Muscle of leg (tissue), 11 donors: ENCODE results near the gene GRAP2. TPM values are rescaled to one million over a fixed set of nuclear protein-coding genes. Genes with fewer than 3 reads are reported as not detected.

Experiments
- DNase-seq: peaks from one replicate; pipeline ENCODE4 v3.0.0; 2013
- H3K27ac ChIP-seq: one replicate; pipeline ENCODE4 v1.5.1; 2013; ENCODE audit warnings: mild to moderate bottlenecking, low read length, control low read depth
- H3K27me3 ChIP-seq: one replicate; pipeline ENCODE4 v1.6.1; 2013; ENCODE audit warnings: low read length; ENCODE audit not compliant: control insufficient read depth, insufficient read depth
- H3K36me3 ChIP-seq: one replicate; pipeline ENCODE4 v1.6.1; 2013; ENCODE audit warnings: low read length; ENCODE audit not compliant: control insufficient read depth, insufficient read depth
- H3K4me1 ChIP-seq: one replicate; pipeline ENCODE4 v1.6.1; 2013; ENCODE audit warnings: low read length; ENCODE audit not compliant: control insufficient read depth, insufficient read depth
- H3K4me3 ChIP-seq: one replicate; pipeline ENCODE4 v1.5.1; 2013; ENCODE audit warnings: low read length, control low read depth
- H3K9me3 ChIP-seq: replicated peaks from 2 replicates; pipeline ENCODE4 v1.6.1; 2013; ENCODE audit warnings: low read depth, low read length; ENCODE audit not compliant: control insufficient read depth
- WGBS: methylation state at CpG from one replicate; pipeline ENCODE4 v1.1.5; 2013; ENCODE audit warnings: missing lambda C conversion rate; ENCODE audit not compliant: insufficient coverage; 5-methylcytosine and 5-hydroxymethylcytosine counted together
- polyA plus RNA-seq, 8 donors: library from polyadenylated mRNA; unstranded; fragments of 120-200 nt; gene quantifications; one replicate each; pipeline versions ENCODE4 v1.2.1 to v1.2.3, GENCODE V29; 2013; ENCODE audit warnings: inconsistent platforms in 1 of 8, low replicate concordance in 1 of 8; ENCODE audit not compliant: insufficient read length in 8 of 8, insufficient read depth in 1 of 8
- total RNA-seq: library from RNA; stranded (reverse); fragments of 120-200 nt; gene quantifications from one replicate; pipeline ENCODE4 v1.2.4, GENCODE V29; 2013

Gene GRAP2
- total and polyA plus RNA-seq, 9 donors, result 0.40 to 0.80 (median 0.68) TPM

- H3K36me3 ChIP-seq, result no peaks in the 10 kb centered on the region
Measured at GRCh38 chr22:39924286-39924685, 23.4 kb downstream of the GRAP2 start.

GRCh38 chr22:39925273-39925672, 24.4 kb downstream of the GRAP2 start:
- Histone ChIP-seq H3K4me3 (no peak overlapping the region), H3K9me3 (no peaks in the 10 kb centered on the region), H3K4me1 (no peaks in the 10 kb centered on the region), H3K27ac (no peak overlapping the region), H3K27me3 (peaks cover 8% of the 10 kb centered on the region), H3K36me3 (no peaks in the 10 kb centered on the region)
- no CpG with 5 or more reads among the region's 2 CpGs for WGBS
- DNase-seq, result no peak

More at GRCh38 chr22:39924286-39924685, 23.4 kb downstream of the GRAP2 start:
- H3K4me3 ChIP-seq, result no peak overlapping the region
- H3K27me3 ChIP-seq, result peaks cover 9% of the 10 kb centered on the region
- DNase-seq, result no peak
- no peaks in the 10 kb centered on the region for H3K4me1 ChIP-seq
- WGBS, result 82% methylated on average over 7 of the region's 18 CpGs
- no peaks in the 10 kb centered on the region for H3K9me3 ChIP-seq
- H3K27ac ChIP-seq, result no peak overlapping the region

- no peak overlapping the region for H3K27ac ChIP-seq
- H3K4me3 ChIP-seq, result no peak overlapping the region
- WGBS, result 10% methylated on average over 3 of the region's 8 CpGs
- no peaks in the 10 kb centered on the region for H3K4me1 ChIP-seq
- H3K9me3 ChIP-seq, result no peaks in the 10 kb centered on the region
- DNase-seq, result no peak
- H3K36me3 ChIP-seq, result no peaks in the 10 kb centered on the region
- H3K27me3 ChIP-seq, result peaks cover 9% of the 10 kb centered on the region
Measured at GRCh38 chr22:39925909-39926679, 25.2 kb downstream of the GRAP2 start.

GRCh38 chr22:39926753-39927152, 25.9 kb downstream of the GRAP2 start:
- Histone ChIP-seq H3K36me3 (no peaks in the 10 kb centered on the region), H3K27ac (no peak overlapping the region), H3K27me3 (peaks cover 9% of the 10 kb centered on the region), H3K9me3 (no peaks in the 10 kb centered on the region), H3K4me3 (no peak overlapping the region), H3K4me1 (no peaks in the 10 kb centered on the region)
- WGBS, result 70% methylated on average over 3 of the region's 5 CpGs
- DNase-seq, result no peak

GRCh38 chr22:39927544-39927943, 26.7 kb downstream of the GRAP2 start:
- WGBS, result 60% methylated on average over 7 of the region's 7 CpGs
- Histone ChIP-seq H3K4me1 (no peaks in the 10 kb centered on the region), H3K27ac (no peak overlapping the region), H3K4me3 (no peak overlapping the region), H3K27me3 (peaks cover 9% of the 10 kb centered on the region), H3K36me3 (no peaks in the 10 kb centered on the region), H3K9me3 (no peaks in the 10 kb centered on the region)
- DNase-seq, result no peak

- Histone ChIP-seq H3K36me3 (no peaks in the 10 kb centered on the region), H3K4me3 (no peak overlapping the region), H3K27me3 (peaks cover 13% of the 10 kb centered on the region), H3K4me1 (no peaks in the 10 kb centered on the region), H3K9me3 (no peaks in the 10 kb centered on the region), H3K27ac (no peak overlapping the region)
- DNase-seq, result no peak
- no CpG with 5 or more reads among the region's 4 CpGs for WGBS
Measured at GRCh38 chr22:39928536-39929520, 27.9 kb downstream of the GRAP2 start.

- DNase-seq, result no peak
- H3K27me3 ChIP-seq, result peaks cover 17% of the 10 kb centered on the region
Measured at GRCh38 chr22:39931251-39931650, 30.4 kb downstream of the GRAP2 start.

GRCh38 chr22:39932166-39932565, 31.3 kb downstream of the GRAP2 start:
- no peak overlapping the region for H3K27ac ChIP-seq
- no CpG with 5 or more reads among the region's 2 CpGs for WGBS
- H3K27me3 ChIP-seq, result peaks cover 20% of the 10 kb centered on the region
- H3K4me3 ChIP-seq, result no peak overlapping the region
- DNase-seq, result no peak
- no peaks in the 10 kb centered on the region for H3K4me1 ChIP-seq
- no peaks in the 10 kb centered on the region for H3K36me3 ChIP-seq
- H3K9me3 ChIP-seq, result no peaks in the 10 kb centered on the region

More at GRCh38 chr22:39931251-39931650, 30.4 kb downstream of the GRAP2 start:
- WGBS, result 78% methylated on average over 2 of the region's 2 CpGs
- no peaks in the 10 kb centered on the region for H3K4me1 ChIP-seq
- H3K9me3 ChIP-seq, result no peaks in the 10 kb centered on the region
- H3K27ac ChIP-seq, result no peak overlapping the region
- H3K4me3 ChIP-seq, result no peak overlapping the region
- H3K36me3 ChIP-seq, result no peaks in the 10 kb centered on the region

- H3K36me3 ChIP-seq, result no peaks in the 10 kb centered on the region
- no peak for DNase-seq
- H3K27ac ChIP-seq, result no peak overlapping the region
- H3K4me3 ChIP-seq, result no peak overlapping the region
- H3K27me3 ChIP-seq, result peaks cover 23% of the 10 kb centered on the region
- H3K4me1 ChIP-seq, result no peaks in the 10 kb centered on the region
- WGBS, result 69% methylated on average over 6 of the region's 7 CpGs
- H3K9me3 ChIP-seq, result no peaks in the 10 kb centered on the region
Measured at GRCh38 chr22:39932918-39933649, 32.2 kb downstream of the GRAP2 start.
